NB4 (cell line): ENCODE data around the gene PALM2AKAP2.

Experiments
- MYC ChIP-seq: IDR thresholded peaks from 2 replicates; pipeline ENCODE4 v1.6.1; 2011; ENCODE audit warnings: low read depth, low read length
- POLR2A ChIP-seq: IDR thresholded peaks from 2 replicates; pipeline ENCODE4 v1.6.1; 2011; ENCODE audit warnings: mild to moderate bottlenecking; ENCODE audit not compliant: insufficient read length; ENCODE audit errors: extremely low read depth
- TF ChIP-seq, protein P1 (sequence below): IDR thresholded peaks from one replicate; pipeline ENCODE4 v1.5.1; 2012; ENCODE audit warnings: low read depth, low read length

- TF ChIP-seq, protein P1, sequence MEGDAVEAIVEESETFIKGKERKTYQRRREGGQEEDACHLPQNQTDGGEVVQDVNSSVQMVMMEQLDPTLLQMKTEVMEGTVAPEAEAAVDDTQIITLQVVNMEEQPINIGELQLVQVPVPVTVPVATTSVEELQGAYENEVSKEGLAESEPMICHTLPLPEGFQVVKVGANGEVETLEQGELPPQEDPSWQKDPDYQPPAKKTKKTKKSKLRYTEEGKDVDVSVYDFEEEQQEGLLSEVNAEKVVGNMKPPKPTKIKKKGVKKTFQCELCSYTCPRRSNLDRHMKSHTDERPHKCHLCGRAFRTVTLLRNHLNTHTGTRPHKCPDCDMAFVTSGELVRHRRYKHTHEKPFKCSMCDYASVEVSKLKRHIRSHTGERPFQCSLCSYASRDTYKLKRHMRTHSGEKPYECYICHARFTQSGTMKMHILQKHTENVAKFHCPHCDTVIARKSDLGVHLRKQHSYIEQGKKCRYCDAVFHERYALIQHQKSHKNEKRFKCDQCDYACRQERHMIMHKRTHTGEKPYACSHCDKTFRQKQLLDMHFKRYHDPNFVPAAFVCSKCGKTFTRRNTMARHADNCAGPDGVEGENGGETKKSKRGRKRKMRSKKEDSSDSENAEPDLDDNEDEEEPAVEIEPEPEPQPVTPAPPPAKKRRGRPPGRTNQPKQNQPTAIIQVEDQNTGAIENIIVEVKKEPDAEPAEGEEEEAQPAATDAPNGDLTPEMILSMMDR: no peak
- TF ChIP-seq POLR2A: no peak
- TF ChIP-seq MYC: no peak
Observed at GRCh38 chr9:109776391-109776790, 3.6 kb upstream of the PALM2AKAP2 start.
